Measurements from ENCODE around the gene PIAS2.

The PIAS2 gene

DNA sequence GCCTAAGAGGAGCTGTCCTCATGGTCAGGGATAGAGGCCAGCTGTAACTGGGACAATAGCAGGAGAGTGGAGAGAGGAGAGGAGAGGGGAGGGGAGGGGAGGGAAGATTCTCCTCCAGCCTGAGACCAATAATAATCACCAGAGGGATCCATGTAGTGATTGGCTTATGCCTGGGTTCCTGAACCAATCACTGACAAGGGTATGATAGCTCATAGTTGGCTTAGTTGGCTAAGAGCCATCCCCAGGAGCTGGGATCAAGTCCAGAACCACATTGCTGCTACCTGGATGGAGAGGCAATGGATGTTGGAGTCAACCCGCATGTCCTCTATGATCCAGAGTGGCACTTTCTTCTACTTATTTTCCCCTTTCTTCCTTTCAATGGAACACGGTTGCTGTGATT lies 152.7 kb downstream of the PIAS2 start:
- no peak for DNase-seq (ENCODE audit: low read depth in 2 of 2)

DNA sequence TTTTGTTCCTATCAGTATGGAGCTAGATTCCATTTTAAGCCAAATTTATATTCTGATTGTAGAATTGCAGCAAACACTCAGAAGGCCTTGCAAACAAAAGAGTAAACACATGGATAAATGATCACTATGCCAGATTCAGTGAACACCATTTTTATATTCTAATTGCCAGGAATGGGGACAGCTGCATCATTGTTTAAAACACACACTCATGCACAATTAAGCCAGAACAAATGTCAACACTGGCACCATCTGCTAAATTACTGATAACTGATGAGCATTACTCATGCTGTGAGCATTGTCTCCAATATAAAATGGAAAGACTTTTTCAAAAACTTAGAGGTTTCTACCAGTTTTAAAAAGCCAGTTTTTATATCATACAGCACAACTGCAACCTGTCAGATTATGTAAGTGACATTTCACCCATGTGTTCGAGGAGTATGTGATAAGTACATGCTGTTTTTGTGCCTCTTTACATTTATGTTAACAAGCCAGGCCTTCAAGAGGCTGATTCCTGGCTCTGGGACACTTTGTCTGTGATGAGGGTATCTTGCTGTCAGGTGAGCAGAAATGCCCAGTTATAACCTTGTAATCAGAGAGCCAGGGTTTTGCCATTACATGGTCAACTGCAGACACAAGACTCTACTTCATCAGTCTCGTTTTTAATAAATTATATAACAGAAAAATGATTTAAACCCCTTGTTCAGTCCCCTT lies 156.1 kb downstream of the PIAS2 start:
- DNase-seq (ENCODE audit: low read depth in 2 of 2): no peak

DNA sequence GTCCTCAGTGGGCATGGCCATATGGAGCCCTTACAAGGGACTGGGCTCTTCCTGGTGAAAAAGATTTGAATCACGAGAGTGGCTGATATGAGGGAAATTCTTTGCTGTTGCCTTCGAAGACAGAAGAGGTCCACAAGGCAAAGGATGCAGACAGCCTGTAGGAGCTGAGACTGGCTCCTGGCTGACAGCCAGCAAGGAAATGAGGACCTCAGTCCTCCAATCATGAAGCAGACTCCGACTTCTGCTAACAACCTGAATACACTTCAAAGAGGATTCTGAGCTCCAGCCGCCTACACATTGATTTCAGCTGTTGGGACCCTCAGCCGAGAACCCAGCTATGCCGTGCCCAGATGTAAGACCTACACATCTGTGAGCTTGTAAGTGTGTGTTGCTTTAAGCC lies 157.4 kb downstream of the PIAS2 start:
- no peak for DNase-seq (ENCODE audit: low read depth in 2 of 2)

- DNase-seq (ENCODE audit: low read depth in 2 of 2): no peak
These were observed 160.6 kb downstream of the PIAS2 start, which contains the start of gene ST8SIA5 for GRCh38 chr18:46756559-46757201. Gene ST8SIA5 (minus strand): TSS chr18:46757053. CDS start chr18:46756508, 545 bp downstream.

DNA sequence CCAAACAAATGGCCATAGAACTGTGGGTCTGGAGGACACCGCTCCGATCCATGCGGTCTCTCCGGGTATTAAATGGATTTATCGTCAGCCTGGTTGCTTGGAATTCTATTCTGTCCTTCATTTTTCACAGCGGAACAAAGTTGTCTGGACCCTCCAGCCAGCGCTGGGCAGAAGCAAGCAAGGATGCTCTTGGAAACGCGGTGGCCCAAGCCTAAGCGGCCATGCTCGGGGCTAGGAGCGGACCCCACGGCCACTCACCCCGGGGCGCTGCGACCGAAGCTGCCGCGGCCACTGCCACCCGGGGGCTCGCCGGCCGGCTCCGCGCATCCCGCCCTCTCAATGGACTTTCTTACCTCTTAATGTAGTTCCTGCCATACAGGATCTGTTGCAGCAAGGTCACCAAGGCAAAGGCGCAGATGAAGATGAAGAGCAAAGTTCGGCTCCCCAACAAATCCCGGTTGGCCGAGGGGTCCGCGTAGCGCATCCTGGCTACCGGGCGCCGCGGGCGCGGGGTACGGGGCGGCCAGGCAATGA lies 161.2 kb downstream of the PIAS2 start:
- DNase-seq (ENCODE audit: low read depth in 2 of 2): no peak

GRCh38 chr18:46755315-46756024 lies 161.8 kb downstream of the PIAS2 start:
- DNase-seq (ENCODE audit: low read depth in 2 of 2): no peak

DNA sequence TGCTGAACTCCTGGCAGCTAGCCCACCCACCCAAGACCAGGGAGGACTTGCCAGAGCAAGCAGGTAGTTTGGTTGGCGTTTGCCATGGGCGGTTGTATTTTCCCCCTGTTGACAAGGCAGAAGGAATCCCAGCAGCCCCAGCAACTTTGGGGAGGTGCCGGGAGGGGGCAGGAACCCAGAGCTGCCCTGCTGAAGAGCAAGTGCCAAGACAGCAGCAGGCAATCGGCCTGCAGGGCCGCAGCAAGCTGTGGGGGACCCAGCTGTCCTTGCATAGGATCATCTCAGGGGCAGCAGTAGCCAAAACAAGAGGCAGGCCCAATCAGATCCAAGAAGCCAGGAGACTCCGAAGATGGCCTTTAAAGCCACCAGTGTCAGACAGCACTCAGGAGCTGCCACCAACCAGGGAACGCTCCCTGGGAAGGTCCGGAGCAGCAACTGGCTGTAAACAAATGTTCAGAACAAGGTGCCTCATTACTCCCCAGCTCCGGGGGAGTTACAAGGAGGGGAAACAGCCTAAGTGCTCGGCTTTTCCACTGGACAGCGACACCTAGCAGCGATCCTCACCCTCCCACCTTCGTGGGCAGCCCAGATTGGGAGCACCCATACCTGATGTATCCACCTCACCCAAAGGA lies 162.5 kb downstream of the PIAS2 start:
- DNase-seq (ENCODE audit: low read depth in 2 of 2): no peak

- no peak for DNase-seq (ENCODE audit: low read depth in 2 of 2)
These were observed 163.1 kb downstream of the PIAS2 start for GRCh38 chr18:46754188-46754587.
